Tibial nerve (tissue), 3 donors: Measurements from ENCODE around the gene DRD4.

Source experiments
- CTCF ChIP-seq, 5 experiments: fragments of 200-600 bp in 3 of 5; fragments of 450-650 bp in 2 of 5; sonication (generic) in 3 of 5; IDR thresholded peaks; one replicate each; pipeline ENCODE4 v1.5.1; 2016 to 2019; ENCODE audit warnings: antibody characterized with exemption in 5 of 5, mild to moderate bottlenecking in 3 of 5, moderate library complexity in 2 of 5
- POLR2A ChIP-seq, 2 donors: fragments of 450-650 bp; IDR thresholded peaks; one replicate each; pipeline ENCODE4 v1.6.1; 2017; ENCODE audit warnings: antibody characterized with exemption in 2 of 2, mild to moderate bottlenecking in 2 of 2, moderate library complexity in 2 of 2

- TF ChIP-seq CTCF (IDR thresholded peaks at IDR 0.05) = no peak
- TF ChIP-seq POLR2A (IDR thresholded peaks at IDR 0.05) = no peak
Measured at GRCh38 chr11:655036-655726, 18.1 kb downstream of the DRD4 start.
